Measurements from ENCODE around the gene AGPAT3.
"Not testable (repeated sequence)": the region's sequence is repeated elsewhere in the genome, so short reads cannot be mapped to it uniquely, and the experiment has no call there.

Gene AGPAT3

DNA sequence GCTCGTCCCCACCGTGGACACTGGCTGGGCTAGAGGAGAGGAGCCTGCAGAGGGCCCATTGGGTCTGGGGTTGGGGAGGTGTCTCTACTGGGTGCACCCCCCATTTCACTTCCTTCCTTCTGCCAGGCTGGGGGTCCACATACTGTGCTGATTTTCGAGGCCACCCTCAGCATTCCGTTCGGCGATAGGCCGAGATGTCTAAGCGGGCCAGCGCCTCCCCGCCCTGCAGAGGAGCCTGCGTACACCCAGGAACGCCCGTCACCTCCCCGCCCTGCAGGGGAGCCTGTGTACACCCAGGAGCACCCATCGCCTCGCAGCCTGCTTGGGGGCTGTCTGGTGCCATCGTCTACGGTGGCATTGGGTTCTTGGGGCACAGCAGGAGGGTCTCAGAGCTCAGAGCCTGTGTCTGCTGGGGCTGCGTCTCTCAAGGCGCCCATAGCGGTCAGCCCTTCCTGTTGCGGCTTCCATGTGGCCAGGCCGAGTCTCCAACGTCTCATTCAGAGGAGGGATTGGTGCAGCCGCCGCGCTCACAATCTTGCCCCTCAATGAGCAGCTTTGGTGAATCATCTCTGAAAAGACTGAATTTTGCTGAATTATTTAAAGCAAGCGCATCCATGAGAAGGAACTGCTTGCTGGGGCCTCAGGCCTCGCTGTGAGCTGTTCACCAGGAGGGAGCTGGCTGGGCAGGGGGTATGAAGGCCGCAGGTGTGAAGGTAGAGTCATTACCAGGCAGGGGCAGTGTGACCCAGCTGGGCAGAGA lies 30.7 kb upstream of the AGPAT3 start:
- DNase-seq (ENCODE audit: low read depth in 2 of 3, low spot score in 1 of 3), result no peak

DNA sequence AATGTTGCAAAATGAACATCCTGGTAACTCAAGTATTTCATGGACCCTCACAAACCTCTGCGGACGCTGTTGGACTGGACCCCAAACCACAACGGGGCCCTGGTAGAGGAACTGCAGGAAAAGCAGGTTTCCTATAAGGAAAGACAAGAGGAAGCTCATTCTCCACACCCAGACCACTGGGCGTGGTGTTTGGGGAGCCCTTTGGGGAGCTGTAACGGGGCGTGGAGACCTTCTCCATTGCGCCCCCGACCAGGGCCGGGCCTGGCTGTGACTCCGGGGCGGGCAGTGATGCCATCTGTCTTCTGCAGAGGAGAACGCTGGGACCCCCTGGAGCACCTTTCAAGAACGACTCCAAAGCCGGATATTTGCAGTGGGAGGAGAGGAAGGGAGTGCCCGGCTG lies 30.0 kb upstream of the AGPAT3 start:
- no peak for DNase-seq (ENCODE audit: low read depth in 2 of 3, low spot score in 1 of 3)

DNA sequence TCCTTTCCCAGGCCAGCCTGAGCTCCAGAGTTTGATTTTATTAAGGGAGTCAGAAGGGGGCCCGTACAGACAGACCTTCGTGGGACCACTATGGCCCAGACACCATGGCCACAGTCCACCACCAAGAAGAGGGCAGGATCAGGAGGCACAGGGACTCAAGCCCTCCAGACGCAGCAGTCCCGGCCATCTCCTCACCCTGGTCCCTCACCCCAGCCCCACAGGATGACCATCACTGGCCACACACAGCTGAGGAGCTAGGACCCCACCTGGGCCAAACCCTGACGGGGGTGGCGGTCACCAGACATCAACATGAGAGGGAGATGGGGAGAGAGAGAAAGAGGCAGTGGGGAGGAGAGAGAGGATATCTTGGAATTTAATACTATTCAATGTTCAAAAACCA lies 29.2 kb upstream of the AGPAT3 start:
- DNase-seq (ENCODE audit: low read depth in 2 of 3, low spot score in 1 of 3), result no peak

DNA sequence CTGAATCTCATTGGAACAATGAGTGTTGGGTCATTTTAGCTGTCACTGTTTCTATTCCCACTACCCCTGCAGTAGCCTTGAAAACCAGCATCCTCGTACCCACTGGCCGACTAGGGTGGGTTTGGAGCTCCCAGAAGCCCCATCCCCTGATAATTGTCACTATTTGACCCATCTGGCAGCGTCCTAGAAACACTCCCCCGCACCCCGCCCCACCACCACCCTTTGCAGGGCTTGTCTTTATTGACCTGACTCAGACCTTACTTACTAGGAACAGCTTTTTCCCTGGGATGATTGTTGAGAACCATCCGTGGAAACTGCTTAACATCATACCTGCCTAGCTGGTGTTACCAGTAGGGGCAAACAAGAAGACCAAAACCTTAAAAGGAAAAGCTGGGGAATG lies 28.4 kb upstream of the AGPAT3 start:
- no peak for DNase-seq (ENCODE audit: low read depth in 2 of 3, low spot score in 1 of 3)

DNA sequence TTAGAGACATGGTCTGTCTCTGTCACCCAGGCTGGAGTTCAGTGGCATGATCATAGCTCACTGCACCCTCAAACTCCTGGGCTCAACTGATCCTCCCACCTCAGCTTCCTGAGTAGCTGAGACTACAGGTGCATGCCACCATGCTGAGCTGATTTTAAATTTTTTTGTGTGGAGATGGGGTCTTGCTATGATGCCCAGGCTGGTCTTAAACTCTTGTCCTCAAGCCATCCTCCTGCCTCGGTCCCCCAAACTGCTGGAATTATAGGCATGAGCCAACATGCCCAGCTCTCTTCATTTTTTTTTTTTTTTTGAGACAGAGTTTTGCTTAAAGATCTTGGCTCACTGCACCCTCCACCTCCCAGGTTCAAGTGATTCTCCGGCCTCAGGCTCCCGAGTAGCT lies 24.8 kb upstream of the AGPAT3 start:
- no peak for DNase-seq (ENCODE audit: low read depth in 2 of 3, low spot score in 1 of 3)

DNA sequence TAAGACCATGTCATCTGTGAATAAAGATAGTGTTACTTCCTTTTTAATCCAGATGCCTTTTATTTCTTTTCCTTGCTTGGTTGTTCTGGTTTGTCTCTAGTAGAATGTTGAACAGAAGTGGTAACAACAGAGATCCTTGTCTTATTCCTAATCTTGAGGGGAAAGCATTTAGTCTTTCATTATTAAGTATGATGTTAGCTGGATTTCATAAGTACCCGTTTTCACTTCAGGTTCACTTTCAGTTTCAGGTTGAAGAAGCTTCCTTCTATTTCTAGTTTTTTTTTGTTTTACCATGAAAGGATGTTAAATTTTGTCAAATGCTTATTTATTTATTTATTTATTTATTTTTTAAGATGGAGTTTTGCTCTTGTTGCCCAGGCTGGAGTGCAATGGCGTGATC lies 22.3 kb upstream of the AGPAT3 start:
- no peak for DNase-seq (ENCODE audit: low read depth in 2 of 3, low spot score in 1 of 3)

DNA sequence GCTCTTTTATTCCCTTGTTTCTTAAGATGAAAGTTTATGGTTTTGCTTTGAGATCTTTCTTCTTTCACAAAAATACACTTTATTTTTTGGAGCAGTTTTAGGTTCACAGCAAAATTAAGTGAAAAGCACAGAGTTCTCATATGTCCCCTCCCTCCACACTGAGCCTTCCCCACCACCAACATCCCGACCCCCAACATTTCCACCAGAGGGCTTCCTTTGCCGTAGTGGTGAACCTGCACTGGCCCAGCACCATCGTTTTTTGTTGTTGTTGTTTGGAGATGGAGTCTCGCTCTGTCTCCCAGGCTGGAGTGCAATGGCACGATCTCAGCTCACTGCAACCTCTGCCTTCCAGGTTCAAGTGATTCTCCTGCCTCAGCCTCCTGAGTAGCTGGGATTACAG lies 20.1 kb upstream of the AGPAT3 start:
- not testable (repeated sequence) for DNase-seq (ENCODE audit: low read depth in 2 of 3, low spot score in 1 of 3)

DNA sequence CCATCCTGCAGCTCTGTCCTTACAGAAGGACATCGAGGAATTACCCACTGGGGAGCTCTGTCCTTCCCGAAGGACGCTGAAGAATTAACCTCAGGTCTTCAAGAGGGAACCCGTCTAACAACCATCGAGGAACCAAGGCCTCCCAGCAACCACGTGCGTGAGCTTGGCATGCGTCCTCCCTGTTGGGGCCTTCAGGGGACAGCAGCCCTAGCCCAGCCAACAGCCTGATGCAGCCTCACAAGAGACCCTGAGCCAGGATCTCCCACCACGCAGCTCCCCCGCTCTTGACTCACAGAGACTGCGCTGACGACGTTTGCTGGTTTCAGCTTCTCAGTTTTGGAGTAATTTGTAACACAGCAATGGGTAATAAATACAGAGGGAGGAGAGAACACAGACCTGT lies 19.6 kb upstream of the AGPAT3 start:
- DNase-seq (ENCODE audit: low read depth in 2 of 3, low spot score in 1 of 3), result no peak

DNA sequence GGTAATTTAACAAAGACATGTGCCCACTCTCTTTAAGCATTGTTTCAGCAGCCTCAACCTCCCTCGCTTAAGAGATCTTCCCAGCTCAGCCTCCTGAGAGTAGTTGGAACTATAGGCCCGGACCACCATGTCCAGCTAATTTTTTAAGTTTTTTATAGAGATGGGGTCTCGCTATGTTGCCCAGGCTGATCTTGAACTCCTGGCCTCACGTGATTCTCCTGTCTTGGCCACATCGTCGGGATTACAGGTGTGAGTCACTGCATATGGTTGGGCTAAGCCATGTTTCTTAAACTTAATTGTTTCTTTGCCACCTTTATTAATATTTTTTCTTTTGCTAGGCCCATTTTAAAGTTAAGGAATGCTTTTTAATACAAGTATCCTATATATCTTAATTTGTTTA lies 18.6 kb upstream of the AGPAT3 start:
- no peak for DNase-seq (ENCODE audit: low read depth in 2 of 3, low spot score in 1 of 3)

DNA sequence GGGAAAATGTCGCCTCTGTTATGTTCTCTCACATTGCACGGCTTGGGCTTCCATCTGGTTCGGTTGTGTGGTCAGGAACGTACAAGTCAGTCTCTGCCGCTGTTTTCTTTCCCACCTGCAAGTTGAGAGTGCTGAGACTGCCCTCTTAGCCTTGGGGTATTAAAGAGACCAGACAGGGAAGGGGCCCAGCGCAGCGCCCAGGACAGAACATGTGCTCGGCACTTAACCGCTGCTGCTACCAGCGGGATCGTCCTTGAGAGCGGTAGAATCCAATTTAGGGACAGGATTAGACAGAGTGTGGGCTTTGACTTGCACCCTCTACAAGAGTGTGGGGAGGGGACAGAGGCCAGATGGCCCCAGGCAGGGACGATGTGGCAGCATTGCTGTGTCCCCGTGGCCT lies 17.7 kb upstream of the AGPAT3 start:
- DNase-seq (ENCODE audit: low read depth in 2 of 3, low spot score in 1 of 3), result no peak

DNA sequence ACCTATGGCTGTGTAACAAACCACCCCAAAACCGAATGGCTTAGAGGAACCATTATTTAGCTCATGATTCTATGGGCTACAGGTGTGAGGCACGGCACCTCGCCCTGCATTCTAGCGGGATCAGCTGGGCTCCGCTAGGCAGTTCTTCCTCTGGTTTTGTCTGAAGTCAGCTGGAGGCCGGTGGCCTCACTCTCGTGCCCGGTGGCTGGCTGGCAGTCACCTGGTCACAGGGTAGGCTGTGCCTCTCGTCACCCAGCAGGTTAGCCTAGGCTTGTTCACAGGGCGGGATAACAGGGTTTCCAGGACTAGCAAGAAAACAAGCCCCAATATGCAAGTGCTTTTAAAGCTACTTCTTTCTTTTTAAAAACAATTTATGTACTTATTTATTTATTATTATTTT lies 16.3 kb upstream of the AGPAT3 start:
- DNase-seq (ENCODE audit: low read depth in 2 of 3, low spot score in 1 of 3), result no peak

DNA sequence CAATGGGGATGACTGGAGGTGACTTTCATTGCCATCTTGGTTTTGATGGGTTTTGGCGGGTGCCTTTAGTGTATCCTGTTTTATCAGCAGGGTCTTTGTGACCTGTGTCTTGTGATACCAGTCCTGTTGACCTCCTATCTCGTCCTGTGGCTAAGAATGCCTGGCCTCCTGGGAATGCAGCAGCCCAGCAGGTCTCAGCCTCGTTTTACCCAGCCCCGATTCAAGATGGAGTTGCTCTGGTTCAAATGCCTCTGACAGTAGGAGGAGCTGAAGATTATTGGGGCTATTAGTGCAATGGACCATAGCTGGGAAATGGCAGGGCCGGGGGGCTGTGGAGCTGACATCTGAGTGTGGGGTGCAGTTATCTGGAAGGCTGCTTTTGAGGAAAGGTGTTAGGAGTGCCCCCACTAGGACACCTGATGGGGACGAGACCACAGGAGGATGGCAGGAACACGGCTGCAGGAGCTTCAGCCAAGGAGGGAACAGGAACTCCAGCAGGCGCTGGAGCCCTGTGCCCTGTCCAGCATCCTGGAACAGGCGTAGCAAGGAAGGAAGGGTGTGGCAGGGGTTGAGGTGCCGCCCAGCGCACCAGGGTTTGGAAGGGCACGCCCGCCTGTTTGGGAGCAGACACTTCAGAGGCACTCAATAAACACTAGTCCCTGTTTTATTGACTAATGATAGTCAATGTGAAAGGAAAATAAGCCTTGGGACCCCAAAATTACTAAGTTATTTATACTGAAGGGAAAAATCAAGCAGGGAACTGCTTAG lies 15.3 kb upstream of the AGPAT3 start:
- no peak for DNase-seq (ENCODE audit: low read depth in 2 of 3, low spot score in 1 of 3)

DNA sequence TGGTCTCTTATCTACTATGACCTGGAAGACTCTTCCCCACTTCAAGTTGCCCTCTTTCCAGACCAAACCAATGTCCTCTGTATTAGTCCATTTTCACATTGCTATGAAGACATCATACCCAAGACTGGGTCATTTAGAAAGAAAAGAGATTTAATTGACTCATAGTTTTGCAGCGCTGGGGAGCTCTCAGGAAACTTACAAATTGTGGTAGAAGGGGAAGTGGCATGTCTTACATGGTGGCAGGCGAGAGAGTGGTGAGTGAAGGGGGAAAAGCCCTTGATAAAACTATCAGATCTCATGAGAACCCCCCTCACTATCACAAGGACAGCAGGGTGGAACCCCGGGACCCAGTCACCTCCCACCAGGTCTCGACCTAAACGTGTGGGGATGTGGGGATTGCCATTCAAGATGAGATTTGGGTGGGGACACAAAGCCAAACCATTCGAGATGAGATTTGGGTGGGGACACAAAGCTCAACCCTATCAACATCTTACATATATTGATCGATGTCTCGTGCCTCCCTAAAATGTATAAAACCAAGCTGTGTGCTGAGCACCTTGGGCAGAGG lies 14.2 kb upstream of the AGPAT3 start:
- no peak for DNase-seq (ENCODE audit: low read depth in 2 of 3, low spot score in 1 of 3)

DNA sequence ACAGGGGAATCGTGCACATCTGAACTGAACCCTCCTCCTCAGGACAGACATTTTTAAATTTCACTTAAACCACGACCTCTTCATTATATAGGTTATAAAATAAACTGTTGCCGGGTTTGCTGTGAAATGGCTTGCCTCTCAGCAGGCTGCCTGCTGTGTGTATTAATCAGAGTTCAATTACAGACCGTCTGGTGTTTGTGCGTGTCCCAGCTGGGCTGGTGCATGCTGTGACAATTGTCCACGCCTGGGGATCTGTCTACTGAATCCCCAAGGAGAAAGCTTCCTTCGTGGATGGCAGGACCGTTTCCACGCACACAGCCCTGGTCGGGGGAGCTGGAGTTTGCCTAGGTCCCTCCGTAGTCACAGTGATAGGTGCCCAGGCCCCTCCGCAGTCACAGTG lies 13.4 kb upstream of the AGPAT3 start:
- no peak for DNase-seq (ENCODE audit: low read depth in 2 of 3, low spot score in 1 of 3)

DNA sequence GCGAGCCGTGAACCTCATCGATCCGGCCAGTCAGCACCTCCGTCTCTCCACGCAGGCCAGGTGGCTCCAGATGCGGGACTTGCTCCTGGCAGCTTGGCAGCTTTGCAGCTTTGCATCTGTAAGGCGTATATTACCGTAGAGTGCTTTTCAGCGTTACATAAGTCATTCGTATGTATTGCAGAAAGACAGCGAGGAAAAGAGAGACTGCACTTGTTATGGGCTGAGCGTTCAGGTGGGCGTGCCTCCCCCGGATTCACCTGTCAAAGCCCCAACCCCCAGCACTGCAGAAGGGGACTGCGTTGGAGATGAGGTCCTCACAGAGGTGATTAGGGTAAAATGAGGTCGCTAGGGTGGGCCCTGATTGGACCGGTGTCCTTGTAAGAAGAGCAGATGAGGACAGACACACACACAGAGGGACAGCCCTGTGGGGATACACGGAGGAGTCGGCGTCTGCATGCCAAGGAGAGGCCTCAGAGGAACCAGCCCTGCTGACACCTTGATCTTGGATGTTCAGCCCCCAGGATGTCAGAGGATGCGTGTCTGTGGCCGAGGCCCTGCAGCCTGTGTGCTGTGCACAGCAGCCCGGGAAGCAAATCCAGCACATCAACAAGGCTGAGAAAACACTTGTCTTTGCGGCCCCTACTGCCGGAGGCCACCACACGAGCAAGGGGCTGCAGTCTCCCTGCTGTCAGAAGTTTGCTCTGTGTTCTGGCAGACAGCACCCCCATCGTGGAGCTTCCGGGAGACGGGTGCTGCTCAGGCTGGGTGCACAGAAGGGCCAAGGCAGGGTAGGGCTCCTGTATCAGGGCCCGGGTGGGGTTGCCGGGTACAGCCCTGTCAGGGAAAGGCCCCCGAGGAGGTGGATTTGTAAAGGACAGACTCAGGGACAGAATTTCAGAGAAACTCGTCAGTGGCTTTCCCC lies 10.9 kb upstream of the AGPAT3 start:
- DNase-seq (ENCODE audit: low read depth in 2 of 3, low spot score in 1 of 3), result no peak

DNA sequence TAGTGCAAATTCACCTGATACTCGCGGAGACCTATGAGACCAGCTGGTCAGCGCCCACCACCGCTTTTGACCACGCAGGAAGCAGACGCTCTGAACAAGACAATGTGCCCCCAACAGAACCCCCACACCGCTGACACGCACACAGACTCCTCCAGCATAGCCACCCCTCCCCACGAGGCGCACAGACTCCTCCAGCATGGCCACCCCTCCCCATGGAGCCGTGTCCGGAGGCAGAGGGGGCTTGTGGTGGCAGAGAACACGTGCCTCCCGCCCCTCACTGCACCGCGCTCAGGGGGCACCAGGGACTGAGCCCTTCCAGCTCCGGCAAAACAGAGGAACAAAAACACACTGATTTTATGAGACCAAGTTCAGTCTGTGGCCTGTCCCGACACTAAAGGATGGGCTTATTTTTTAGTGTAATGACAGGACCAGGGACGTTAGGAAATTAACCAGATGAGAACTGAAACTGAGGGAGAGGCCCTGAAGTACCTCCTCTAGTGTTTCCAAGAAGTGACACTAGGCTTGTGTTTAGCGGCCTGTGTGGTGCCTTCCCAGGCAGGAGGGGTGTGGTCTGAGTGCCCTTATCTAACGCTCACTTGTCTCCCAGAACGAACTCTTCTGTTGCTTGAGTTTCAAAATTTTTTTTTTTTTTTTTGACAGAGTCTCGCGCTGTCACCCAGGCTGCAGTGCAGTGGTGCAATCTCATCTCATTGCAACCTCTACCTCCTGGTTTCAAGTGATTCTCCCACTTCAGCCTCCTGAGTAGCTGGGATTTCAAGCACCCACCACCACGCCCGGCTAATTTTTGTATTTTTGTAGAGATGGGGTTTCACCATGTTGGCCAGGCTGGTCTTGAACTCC lies 10.0 kb upstream of the AGPAT3 start:
- DNase-seq (ENCODE audit: low read depth in 2 of 3, low spot score in 1 of 3), result peak in 2 of 3 donors; percentile 26 to 40

DNA sequence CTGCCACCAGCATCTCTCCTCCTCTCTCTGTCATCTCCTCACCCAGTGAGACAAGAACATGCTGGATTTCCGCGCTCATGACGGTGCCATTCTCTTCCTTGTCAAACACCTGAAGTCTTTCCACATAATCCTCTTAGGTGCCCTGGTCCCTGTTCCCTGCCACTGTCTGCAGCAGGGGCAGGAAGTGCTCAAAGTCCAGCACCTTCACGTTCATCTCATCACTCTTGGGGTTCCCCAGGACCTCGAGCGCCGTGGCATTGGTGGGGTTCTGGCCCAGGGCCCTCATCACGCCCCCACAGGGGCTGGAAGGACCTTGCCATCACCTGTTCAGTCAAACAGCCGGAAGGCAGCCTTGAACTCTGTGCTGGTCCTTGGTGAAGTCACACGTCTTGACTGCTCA lies 9.1 kb upstream of the AGPAT3 start:
- DNase-seq (ENCODE audit: low read depth in 2 of 3, low spot score in 1 of 3), result no peak

DNA sequence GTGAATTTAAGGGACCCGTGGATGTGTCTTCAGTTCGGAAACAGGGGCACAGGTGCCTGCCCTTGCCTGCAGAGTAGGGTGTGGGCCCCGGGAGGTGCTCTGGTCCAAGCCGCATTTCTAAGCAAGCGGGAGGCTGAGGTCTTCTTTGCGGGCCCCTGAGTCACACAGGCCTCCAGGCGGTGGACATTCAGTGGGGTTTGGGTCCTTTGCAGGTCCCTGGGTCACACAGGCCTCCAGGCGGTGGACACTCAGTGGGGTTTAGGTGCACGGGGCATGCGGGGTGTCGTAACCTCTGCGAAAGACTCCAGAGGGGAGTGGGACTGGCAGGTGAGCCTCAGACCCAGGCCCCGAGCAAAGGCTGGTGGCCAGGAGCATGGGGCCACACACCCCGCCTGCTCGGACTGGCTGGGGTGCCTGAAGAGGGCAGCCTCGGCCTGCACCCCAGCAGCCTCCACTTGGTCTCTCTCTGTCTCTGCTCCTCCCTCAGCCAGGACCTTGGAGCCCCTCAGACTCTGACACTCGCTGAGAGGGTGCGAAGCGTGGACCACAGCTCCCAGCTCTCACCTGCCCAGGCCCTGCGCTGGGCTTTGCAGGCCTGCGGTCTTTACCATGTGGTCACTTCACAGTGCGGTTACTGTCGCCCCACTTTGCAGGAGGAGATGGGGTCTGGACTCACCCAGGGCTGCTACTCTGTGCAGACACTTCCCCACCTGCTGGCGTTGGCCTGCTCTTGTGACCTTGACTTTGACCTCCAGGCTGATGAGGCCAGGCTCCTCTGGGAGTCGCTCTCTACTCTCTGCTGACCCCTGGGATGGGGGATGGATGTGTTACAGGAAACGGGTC lies 6.0 kb upstream of the AGPAT3 start:
- no peak for DNase-seq (ENCODE audit: low read depth in 2 of 3, low spot score in 1 of 3)

DNA sequence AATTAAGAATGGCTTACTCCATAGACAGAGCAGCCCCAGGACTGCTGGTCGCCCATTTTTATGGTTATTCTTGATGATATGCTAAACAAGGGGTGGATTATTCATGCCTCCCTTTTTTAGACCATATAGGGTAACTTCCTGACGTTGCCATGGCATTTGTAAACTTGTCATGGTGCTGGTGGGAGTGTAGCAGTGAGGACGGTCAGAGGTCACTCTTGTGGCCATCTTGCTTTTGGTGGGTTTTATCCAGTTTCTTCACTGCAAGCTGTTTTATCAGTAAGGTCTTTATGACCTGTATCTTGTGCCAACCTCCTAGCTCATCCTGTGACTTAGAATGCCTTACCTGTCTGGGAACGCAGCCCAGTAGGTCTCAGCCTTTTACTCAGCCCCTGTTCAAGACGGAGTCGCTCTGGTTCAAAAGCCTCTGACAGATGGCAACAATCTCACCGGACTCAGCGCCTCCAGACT lies 5.2 kb upstream of the AGPAT3 start:
- DNase-seq (ENCODE audit: low read depth in 2 of 3, low spot score in 1 of 3), result no peak
